ENCODE data around the gene QRFP. TPM values are rescaled to one million over a fixed set of nuclear protein-coding genes. Genes with fewer than 3 reads are reported as not detected.
A peak's percentile ranks its signal among the peaks of the same experiment; 100 is the strongest.

Gene QRFP
- total RNA-seq, 4 donors from 2014 or later = not detected

GRCh38 chr9:130874783-130875182 is 21.8 kb downstream of the QRFP start:
- WGBS, 2 donors = 77 to 97% methylated on average over 5 of the region's 5 CpGs
- peaks cover 58 to 63% of the 10 kb centered on the region in 2 donors for H3K36me3 ChIP-seq
- peaks cover 23 to 36% of the 10 kb centered on the region in 2 donors for H3K4me1 ChIP-seq
- TF ChIP-seq POLR2A (IDR thresholded peaks at IDR 0.05) (no peak), CTCF (IDR thresholded peaks at IDR 0.05) (no peak)
- no peak overlapping the region for H3K27ac ChIP-seq
- no peaks in the 10 kb centered on the region for H3K9me3 ChIP-seq
- intact Hi-C loops (cut with DNase I) = no loop called here
- no peak for DNase-seq
- H3K4me3 ChIP-seq (replicated peaks in 1 of 3) = no peak overlapping the region
- no peaks in the 10 kb centered on the region for H3K27me3 ChIP-seq

GRCh38 chr9:130873966-130874365 is 22.6 kb downstream of the QRFP start:
- 94 to 95% methylated on average over 8 of the region's 8 CpGs for WGBS, 2 donors
- H3K4me1 ChIP-seq = peaks cover 31 to 44% of the 10 kb centered on the region in 2 donors
- peak overlapping the region in 1 of 3 donors; percentile 46 for H3K27ac ChIP-seq
- no peak overlapping the region for H3K4me3 ChIP-seq (replicated peaks in 1 of 3)
- DNase-seq = no peak
- intact Hi-C loops (cut with DNase I) = no loop called here
- H3K36me3 ChIP-seq = peaks cover 50 to 55% of the 10 kb centered on the region in 2 donors
- TF ChIP-seq POLR2A (IDR thresholded peaks at IDR 0.05) (no peak), CTCF (IDR thresholded peaks at IDR 0.05) (no peak)
- no peaks in the 10 kb centered on the region for H3K9me3 ChIP-seq
- no peaks in the 10 kb centered on the region for H3K27me3 ChIP-seq

- no peaks in the 10 kb centered on the region for H3K9me3 ChIP-seq
- H3K4me1 ChIP-seq = peaks cover 33 to 48% of the 10 kb centered on the region in 2 donors
- H3K4me3 ChIP-seq (replicated peaks in 1 of 3) = no peak overlapping the region
- TF ChIP-seq POLR2A (IDR thresholded peaks at IDR 0.05) (no peak), CTCF (IDR thresholded peaks at IDR 0.05) (no peak)
- peak; percentile 80 to 90 for DNase-seq
- intact Hi-C loops (cut with DNase I) = no loop called here
- peaks cover 40 to 46% of the 10 kb centered on the region in 2 donors for H3K36me3 ChIP-seq
- H3K27ac ChIP-seq = peak overlapping the region; percentile 20 to 46 (median 26)
- WGBS, 2 donors = 56 to 75% methylated on average over 14 to 15 of the region's 15 CpGs
- no peaks in the 10 kb centered on the region for H3K27me3 ChIP-seq
These were observed 23.6 kb downstream of the QRFP start for GRCh38 chr9:130872912-130873503.

GRCh38 chr9:130872508-130872907 is 24.1 kb downstream of the QRFP start:
- Histone ChIP-seq H3K27me3 (no peaks in the 10 kb centered on the region), H3K4me3 (replicated peaks in 1 of 3) (no peak overlapping the region), H3K36me3 (peaks cover 39 to 44% of the 10 kb centered on the region in 2 donors), H3K9me3 (no peaks in the 10 kb centered on the region), H3K27ac (peak overlapping the region; percentile 20 to 46 (median 26)), H3K4me1 (peaks cover 33 to 48% of the 10 kb centered on the region in 2 donors)
- TF ChIP-seq POLR2A (IDR thresholded peaks at IDR 0.05) = no peak
- TF ChIP-seq CTCF (IDR thresholded peaks at IDR 0.05) = no peak
- WGBS, 2 donors = 87 to 91% methylated on average over 8 to 9 of the region's 9 CpGs
- no peak for DNase-seq
- intact Hi-C loops (cut with DNase I) = no loop called here

- peaks cover 39 to 41% of the 10 kb centered on the region in 2 donors for H3K36me3 ChIP-seq
- H3K27me3 ChIP-seq = no peaks in the 10 kb centered on the region
- no peak for DNase-seq
- no peaks in the 10 kb centered on the region for H3K9me3 ChIP-seq
- intact Hi-C loops (cut with DNase I) = no loop called here
- 91% methylated on average over 15 of the region's 15 CpGs for WGBS, 2 donors
- H3K4me3 ChIP-seq (replicated peaks in 1 of 3) = no peak overlapping the region
- TF ChIP-seq POLR2A (IDR thresholded peaks at IDR 0.05) (no peak), CTCF (IDR thresholded peaks at IDR 0.05) (no peak)
- peak overlapping the region in 1 of 3 donors; percentile 46 for H3K27ac ChIP-seq
- H3K4me1 ChIP-seq = peaks cover 33 to 48% of the 10 kb centered on the region in 2 donors
These were observed 24.5 kb downstream of the QRFP start for GRCh38 chr9:130872093-130872492.

Data from thyroid gland (tissue), 4 donors.